HG03097 (cell line): ENCODE measurements around the gene STOML1.
"Not testable (repeated sequence)": the region's sequence is repeated elsewhere in the genome, so short reads cannot be mapped to it uniquely, and the experiment has no call there.

Experiments used
- ATAC-seq: cut with Tn5 transposase; IDR thresholded peaks from one replicate; pipeline ENCODE4 v1.9.1; 2021; ENCODE audit not compliant: unreplicated experiment, low FRiP score

The STOML1 gene

DNA sequence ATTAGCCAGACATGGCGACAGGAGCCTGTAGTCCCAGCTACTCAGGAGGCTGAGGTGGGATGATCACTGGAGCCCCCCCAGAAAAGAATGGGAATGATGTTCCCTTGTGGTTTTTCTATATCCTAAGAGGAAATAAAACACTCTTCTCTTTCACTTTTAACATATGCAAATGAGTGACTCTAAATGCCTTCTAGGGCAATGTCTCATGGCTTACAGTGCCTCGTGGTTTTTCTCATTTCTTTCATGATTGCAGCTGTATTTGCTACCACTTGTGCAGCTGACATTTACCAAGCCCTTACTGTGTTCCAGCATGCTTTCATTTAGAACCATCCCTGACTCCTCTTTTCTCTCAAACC is 26.4 kb downstream of the STOML1 start:
- ATAC-seq, result no peak

DNA sequence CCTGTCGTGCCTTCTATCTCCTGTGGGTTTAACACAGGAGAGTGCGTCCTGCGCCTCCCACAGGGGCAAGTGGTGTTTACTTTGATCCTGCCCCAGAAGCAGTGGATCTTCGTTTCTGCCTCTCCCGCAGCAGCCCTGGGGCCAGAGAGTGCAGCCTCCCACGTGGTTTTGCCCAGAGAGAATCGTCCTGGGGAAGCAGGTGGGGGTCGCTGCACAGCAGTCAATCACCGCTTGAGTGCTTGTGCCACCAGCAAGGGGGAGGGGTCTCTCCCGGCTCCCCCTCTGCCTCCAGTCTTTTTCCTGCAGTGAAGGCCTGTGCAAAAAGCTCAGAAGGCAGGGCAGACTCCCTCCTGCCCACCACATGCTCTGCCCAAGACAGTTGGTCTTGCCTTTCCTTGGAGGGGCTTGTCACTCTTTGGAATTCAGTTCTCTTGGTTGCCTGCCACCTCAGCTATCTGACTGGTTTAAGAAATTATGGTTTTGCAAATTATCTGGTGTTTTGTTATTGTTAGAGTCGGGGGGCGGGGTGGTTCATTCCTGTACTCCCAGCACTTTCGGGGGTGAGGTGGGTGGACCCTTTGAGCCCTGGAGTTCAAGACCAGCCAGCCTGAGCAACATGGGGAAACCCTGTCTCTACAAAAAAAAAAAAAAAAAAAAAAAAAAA is 26.9 kb downstream of the STOML1 start:
- peak; percentile 28 for ATAC-seq

DNA sequence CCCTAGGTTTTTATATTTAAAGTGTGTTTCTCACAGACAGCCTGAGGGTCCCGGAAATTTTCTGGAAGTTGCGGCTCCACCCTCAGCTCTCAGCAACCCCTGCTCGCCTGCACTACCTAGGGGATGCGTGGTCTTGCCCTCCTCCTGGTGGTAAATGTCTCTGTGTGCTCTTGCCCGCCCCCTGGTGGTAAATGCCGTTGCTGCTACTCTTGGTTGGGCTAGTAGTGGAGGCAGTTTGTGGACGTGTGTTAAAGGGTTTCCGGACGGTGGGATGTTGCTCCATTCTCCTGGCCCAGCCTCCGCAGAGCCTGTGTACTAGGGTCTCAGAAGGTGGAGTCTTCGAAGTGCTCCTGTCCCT is 27.4 kb downstream of the STOML1 start:
- peak; percentile 57 for ATAC-seq

DNA sequence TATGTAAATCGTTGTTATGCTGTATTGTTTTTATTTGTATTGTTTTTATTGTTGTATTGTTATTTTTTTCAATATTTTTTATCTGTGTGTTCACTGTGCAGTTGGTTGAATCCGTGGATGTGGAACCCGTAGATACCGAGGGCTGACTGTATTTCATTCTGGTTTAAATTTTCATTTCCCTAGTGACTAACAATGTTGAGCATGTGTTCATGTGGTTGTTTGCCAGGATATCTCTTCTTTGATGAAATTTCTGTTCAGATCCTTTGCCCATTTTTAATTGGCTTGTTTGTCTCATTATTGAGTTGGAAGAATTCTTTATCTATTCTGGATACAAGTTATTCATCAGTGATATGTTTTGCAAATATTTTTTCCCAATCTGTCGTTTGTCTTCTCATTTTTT is 29.7 kb downstream of the STOML1 start:
- ATAC-seq, result no peak

DNA sequence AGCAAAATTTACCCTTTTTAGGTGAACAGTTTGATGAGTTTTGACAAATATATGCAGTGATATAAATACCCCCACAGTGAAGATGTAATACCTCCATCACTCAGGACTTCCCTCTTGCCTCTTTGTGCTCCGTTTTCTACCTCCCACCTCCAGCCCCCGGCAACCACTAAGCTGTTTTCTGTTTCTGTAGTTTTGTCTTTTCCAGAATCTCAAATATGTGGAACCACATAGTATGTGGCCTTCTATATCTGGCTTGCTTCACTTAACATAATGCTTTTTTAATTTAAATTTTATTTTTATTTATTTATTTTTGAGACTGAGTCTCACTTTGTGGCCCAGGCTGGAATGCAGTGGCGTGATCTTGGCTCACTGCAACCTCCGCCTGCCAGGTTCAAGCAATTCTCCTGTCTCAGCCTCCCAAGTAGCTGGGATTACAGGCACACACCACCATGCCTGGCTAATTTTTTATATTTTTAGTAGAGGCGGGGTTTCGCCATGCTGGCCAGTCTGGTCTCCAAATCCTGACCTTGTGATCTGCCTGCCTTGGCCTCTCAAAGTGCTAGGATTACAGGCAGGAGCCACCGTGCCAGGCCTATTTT is 31.5 kb downstream of the STOML1 start:
- not testable (repeated sequence) for ATAC-seq

- ATAC-seq, result no peak
These were observed 32.3 kb downstream of the STOML1 start for GRCh38 chr15:73959801-73960200.

DNA sequence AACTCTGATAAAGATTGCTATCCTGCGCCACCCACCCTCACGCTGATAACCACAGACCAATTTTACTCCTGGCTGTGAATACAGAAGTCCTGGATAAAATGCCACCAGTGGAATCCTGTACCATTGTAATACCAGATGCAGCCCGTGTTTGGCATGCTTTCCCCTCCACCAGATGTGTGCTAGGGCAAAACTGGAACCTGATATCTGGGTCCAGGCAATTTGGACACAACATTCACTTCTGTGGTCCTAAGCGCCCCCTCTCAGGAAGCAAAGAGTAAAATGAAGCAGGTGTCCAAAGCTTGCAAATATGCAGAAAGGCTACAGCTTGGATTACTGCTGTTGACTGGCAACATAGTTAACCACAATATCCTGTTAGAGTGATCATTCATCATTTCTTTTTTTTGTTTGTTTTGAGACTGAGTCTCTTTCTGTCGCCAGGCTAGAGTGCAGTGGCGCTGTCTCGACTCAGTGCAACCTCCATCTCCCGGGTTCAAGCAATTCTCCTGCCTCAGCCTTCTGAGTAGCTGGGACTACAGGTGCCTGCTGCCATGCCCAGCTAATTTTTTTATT is 33.0 kb downstream of the STOML1 start:
- no peak for ATAC-seq

DNA sequence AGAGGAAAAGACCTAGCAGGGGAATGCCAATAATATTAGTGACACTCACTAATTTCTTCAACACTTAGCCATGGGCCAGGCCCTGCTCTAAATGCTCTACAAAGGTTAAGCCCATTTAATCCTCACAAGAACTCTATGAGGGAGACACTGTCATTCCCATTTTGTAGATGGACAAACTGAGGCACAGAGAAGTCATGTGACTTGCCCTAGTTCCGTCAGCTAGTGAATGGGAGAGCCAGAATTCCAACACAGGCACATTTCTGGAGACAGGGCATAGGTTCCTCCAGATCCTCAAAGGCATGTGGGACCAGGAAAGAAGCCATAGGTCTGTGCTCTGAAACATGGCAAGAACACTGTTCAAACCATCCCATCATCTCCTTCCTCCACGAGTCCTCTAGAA is 34.3 kb downstream of the STOML1 start:
- ATAC-seq, result no peak

GRCh38 chr15:73957276-73957675 is 34.8 kb downstream of the STOML1 start:
- ATAC-seq, result no peak

DNA sequence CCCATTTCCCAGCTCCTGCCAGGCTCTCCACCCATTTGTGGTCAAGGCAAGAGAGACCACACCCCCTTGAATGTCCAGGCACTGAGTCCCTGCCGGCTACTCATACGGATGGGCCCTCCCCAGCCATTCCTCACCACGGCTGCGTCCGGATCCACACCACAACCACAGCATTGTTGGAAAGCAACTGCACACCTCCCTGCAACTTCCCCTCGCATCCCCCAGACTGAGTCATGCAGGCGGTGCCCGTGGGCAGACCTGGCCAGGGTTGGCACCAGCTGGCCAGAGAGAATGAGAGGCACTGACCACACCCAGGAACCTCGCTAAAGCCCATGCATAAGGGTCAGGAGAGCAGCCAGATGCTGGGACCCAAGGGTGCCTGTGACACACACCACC is 35.4 kb downstream of the STOML1 start:
- no peak for ATAC-seq

- ATAC-seq, result no peak
These were observed 36.0 kb downstream of the STOML1 start for GRCh38 chr15:73955861-73956742.

- ATAC-seq, result no peak
These were observed 36.8 kb downstream of the STOML1 start for GRCh38 chr15:73955326-73955725.

DNA sequence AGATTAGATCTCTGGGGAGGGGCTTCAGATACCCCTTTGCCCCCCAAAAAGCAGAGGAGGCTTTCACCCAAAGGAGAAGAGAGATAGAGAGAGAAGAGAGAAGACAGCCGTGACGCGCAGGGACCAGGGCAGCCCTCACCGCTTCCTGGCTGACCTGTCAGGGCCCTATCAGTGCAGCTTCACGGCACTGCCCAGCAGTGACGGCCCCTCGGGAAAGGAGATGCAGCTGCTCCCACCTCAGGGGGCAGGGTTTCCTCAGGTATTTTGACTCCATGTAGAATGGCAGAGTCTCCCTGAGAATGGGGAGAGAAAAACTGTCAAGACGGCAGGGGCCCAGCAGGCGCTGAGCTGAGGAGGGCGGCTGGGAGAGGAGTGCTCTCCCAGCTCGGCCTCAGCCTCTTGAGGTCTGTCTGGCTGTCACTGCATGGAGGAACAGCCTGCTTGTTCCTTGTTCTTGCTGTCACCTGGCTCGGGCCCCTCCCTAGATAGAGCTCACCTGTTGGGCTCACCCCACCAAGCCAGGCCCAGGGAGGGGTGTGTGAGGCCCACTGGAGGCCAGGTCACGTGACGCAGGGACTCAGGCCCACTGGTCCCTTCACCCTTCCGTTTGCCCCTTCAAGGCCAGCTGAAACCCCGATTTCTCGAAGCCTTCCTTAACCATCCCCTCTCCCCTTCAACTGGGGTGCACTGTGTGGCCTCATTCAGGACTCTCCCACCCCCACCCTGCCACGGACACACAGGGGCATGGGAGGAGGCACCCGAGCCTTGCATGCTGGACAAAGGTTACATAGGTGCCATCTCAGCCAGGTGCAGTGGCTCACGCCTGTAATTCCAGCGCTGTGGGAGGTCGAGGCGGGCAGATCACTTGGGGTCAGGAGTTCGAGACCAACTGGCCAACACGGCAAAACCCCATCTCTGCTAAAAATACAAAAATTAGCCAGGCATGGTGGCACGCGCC is 37.6 kb downstream of the STOML1 start:
- no peak for ATAC-seq

DNA sequence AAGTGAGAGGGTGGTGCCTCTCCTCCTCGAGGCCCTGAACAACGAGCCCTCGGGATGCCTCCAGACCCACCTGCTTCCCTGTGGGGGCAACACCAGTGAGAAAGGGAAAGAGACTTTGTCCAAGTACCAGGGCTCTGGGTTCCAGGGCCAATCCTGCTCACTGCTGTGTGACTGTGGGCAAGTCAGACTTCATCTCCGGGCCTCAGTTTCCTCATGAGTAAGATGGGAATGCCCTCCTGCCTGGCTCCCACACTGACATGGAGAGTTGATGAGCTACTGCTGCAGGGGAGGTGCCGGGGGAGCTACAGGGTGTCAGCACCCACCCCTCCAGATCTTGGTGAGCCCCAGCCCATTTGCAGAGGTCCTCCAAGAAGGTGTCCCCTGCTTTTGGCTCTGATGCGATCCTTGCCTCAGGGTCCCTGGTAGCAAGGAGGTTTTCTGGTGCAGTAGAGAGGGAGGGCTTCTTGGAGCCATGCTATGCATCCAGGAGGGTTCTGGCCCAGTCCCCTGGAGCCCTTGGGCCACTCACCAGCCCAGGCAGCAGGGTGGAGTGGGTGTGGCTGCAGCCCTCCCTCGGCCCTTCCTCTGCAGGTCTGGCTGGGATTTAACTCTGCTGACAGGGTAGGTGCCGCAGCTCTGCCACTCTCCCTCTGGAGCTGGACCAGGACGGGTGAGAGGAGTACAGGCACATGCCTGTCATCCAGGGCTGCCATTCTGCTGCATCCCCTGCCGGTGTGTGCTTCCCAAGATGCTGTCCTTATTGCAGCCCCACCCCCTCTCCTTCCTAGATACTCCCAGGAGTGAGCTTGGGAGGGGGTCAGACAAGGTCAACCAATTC is 39.0 kb downstream of the STOML1 start:
- no peak for ATAC-seq

DNA sequence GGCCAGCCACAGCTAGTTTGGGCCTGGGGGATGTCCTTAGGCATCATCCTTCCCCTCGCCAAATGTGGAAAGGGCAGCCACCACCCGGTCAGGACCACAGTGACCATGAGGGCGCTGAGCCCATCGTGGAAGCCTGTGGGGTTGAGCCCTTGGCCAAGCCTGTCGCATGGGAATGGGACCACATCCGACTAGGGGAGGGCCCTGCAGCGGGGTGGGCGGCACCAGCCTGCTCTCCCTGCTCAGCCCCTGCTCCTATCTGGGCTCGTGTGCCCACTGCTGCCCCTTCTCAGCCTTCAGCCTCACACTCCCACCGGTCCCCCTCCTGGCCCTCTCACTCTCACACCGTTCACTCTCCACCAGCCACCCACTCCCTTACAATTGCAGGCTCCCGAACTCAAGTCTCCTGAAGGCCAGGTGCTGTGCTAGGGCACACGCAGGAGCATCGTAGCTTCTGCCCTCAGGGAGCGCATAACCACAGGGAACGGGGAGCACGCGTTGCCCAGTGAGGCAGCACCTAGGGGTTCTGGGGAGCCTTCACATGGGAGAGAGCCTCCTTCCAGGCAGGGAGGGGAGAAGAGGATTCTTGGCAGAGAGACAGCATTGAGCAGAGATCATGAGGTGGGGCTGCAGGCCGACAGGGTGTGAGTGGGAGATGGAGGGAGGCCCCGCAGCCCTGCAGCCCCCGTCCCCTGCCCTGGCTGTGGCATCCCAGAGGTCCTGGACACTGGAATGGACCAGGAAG is 39.8 kb downstream of the STOML1 start:
- ATAC-seq, result no peak

GRCh38 chr15:73951601-73952000 is 40.5 kb downstream of the STOML1 start:
- no peak for ATAC-seq

- ATAC-seq, result no peak
These were observed 41.1 kb downstream of the STOML1 start for GRCh38 chr15:73950831-73951561.

DNA sequence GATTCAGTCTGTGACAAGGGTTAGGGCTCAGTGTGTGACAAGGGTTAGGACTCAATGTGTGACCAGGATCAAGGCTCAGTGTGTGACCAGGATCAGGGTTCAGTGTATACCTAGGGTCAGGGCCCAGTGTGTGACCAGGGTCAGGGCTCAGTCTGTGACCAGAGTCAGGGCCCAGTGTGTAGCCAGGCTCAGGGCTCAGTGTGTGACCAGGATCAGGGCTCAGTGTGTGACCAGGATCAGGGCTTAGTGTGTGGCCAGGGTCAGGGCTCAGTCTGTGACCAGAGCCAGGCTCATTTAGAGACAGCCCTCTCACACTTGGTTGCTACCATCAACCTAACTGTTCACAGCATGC is 41.6 kb downstream of the STOML1 start:
- ATAC-seq, result no peak
